ENCODE measurements around the gene TXNDC16. TPM values are rescaled to one million over a fixed set of nuclear protein-coding genes. Genes with fewer than 3 reads are reported as not detected.

Gene TXNDC16
- total RNA-seq, 2 experiments from 2014 or later, result 10.4 to 11.4 TPM

DNA sequence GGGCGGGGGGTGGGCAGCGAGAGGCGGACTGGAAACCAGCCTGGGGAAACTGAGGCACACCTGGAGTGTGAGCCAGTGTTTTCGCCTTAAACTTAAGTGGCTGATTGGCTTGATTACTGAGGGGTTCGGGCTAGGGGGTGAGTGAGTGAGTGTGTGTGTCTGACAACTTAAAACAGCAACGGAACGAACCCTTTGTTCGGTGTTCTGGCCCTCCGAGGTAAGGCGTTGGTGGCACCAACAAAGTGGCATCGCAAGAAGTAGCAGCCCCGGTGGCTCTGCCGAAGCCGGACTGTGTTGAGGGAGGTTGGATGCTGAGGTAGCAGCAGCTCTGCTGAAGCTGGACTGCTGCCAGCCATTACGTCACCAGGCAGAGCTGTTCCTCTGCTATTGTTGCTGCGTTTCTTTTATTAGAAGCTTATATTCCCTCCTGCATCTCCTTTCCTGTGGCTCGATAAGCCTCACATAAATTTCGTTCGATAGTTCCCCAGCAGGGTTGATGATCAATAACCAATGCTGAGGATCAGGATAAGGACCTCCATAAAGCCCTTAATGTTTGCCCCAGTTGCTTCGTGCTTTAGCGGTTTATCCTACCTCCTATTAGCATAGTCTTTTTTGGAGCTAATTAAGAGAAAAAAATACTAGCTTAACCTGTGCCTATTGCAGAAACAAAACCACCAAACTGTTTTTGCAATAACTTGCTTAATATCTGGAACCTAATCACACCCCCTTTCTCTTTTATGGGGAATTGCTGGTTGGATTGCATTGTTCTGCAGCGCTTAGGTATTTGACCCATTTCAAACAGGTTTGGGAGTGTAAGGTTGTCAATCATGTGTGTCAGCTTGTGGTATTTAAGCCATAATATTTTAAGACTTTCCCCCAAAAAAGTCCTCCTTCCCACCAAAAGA is 1.6 kb upstream of the TXNDC16 start:
- ATAC-seq (ENCODE audit: poor library complexity), result no peak
- Mint-ChIP-seq H3K36me3 (ENCODE audit: low read depth) (peaks cover 16% of the 10 kb centered on the region), H3K27me3 (peaks cover 15% of the 10 kb centered on the region), H3K9me3 (no peaks in the 10 kb centered on the region), H3K27ac (peak overlapping the region; percentile 91), H3K4me1 (ENCODE audit: low read depth) (peaks cover 32% of the 10 kb centered on the region), H3K4me3 (peak overlapping the region; percentile 98)
- TF ChIP-seq, protein P1, sequence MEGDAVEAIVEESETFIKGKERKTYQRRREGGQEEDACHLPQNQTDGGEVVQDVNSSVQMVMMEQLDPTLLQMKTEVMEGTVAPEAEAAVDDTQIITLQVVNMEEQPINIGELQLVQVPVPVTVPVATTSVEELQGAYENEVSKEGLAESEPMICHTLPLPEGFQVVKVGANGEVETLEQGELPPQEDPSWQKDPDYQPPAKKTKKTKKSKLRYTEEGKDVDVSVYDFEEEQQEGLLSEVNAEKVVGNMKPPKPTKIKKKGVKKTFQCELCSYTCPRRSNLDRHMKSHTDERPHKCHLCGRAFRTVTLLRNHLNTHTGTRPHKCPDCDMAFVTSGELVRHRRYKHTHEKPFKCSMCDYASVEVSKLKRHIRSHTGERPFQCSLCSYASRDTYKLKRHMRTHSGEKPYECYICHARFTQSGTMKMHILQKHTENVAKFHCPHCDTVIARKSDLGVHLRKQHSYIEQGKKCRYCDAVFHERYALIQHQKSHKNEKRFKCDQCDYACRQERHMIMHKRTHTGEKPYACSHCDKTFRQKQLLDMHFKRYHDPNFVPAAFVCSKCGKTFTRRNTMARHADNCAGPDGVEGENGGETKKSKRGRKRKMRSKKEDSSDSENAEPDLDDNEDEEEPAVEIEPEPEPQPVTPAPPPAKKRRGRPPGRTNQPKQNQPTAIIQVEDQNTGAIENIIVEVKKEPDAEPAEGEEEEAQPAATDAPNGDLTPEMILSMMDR (IDR thresholded peaks at IDR 0.05), result no peak
- ChIA-PET CTCF (interaction anchor here (0.6 kb wide), 1 partner anchor 93 kb away, joined by 3 read pairs; no protein-coding TSS in a partner anchor), POLR2A (interaction anchor here (0.6 to 3.9 kb wide), 9 partner anchors 9 to 599 kb away, joined by 3 to 31 read pairs (median 3); partner anchors contain the start of genes DDHD1, ERO1A and GNPNAT1)
- peak; percentile 76 to 95 (median 84) for DNase-seq
- Histone ChIP-seq H3K4me3 (ENCODE audit: low read length) (peak overlapping the region; percentile 95), H3K27me3 (ENCODE audit: control insufficient read depth in 1 of 2, insufficient read depth in 2 of 2, low read length in 2 of 2) (no peaks in the 10 kb centered on the region), H3K27ac (ENCODE audit: low read depth in 1 of 2, low read length in 2 of 2) (peak overlapping the region in 1 of 2 donors; percentile 43), H3K36me3 (ENCODE audit: insufficient read depth, low read length) (no peaks in the 10 kb centered on the region), H3K9me3 (ENCODE audit: control insufficient read depth in 1 of 2, insufficient read depth in 1 of 2, low read length in 2 of 2) (no peaks in the 10 kb centered on the region), H3K4me1 (ENCODE audit: insufficient read depth, low read length) (peaks cover 32% of the 10 kb centered on the region)
- intact Hi-C loops (cut with DNase I, micrococcal nuclease), result loop anchor here (2.0 to 10.0 kb wide), 10 partner anchors 101 to 601 kb away; partner anchors contain the start of genes DDHD1 (in 2 of the 2), PSMC6 (in 2 of the 2), GNPNAT1 (in 1 of the 2) and RTRAF (in 1 of the 2)

DNA sequence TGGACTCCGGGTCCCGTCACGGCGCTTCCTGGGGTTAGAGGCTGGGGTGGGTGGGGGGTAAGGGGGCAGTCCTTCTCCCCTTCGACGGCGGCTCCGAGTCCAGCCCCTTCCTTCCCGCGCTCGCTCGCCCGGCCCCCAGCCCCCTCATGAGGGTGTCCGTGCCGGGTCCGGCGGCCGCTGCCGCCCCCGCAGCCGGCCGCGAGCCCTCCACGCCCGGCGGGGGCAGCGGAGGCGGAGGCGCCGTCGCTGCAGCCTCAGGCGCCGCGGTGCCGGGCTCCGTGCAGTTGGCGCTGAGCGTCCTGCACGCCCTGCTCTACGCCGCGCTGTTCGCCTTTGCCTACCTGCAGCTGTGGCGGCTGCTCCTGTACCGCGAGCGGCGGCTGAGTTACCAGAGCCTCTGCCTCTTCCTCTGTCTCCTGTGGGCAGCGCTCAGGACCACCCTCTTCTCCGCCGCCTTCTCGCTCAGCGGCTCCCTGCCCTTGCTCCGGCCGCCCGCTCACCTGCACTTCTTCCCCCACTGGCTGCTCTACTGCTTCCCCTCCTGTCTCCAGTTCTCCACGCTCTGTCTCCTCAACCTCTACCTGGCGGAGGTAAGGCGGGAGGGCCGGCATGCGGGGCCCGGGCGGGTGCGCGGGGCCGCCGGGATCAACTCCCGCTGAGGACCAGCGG is 831 bp upstream of the TXNDC16 start:
- intact Hi-C loops (cut with DNase I, micrococcal nuclease), result loop anchor here (2.0 to 10.0 kb wide), 10 partner anchors 102 to 602 kb away; partner anchors contain the start of genes DDHD1 (in 2 of the 2), PSMC6 (in 2 of the 2), GNPNAT1 (in 1 of the 2) and RTRAF (in 1 of the 2)
- ATAC-seq (ENCODE audit: poor library complexity), result peak; percentile 15
- H3K4me3 ChIP-seq (ENCODE audit: low read length), result peak overlapping the region; percentile 95
- ChIA-PET CTCF (no interaction called here), POLR2A (interaction anchor here (0.5 to 3.9 kb wide), 21 partner anchors 10 to 686 kb away, joined by 3 to 31 read pairs (median 4); partner anchors contain the start of genes DDHD1, ERO1A, GNPNAT1 and PSMC6)
- H3K27ac ChIP-seq (ENCODE audit: low read depth in 1 of 2, low read length in 2 of 2), result peak overlapping the region in 1 of 2 donors; percentile 43
- H3K4me1 ChIP-seq (ENCODE audit: insufficient read depth, low read length), result peaks cover 32% of the 10 kb centered on the region
- H3K9me3 ChIP-seq (ENCODE audit: control insufficient read depth in 1 of 2, insufficient read depth in 1 of 2, low read length in 2 of 2), result no peaks in the 10 kb centered on the region
- Mint-ChIP-seq H3K36me3 (ENCODE audit: low read depth) (peaks cover 16% of the 10 kb centered on the region), H3K27ac (peak overlapping the region; percentile 91), H3K4me3 (peak overlapping the region; percentile 98), H3K27me3 (peaks cover 15% of the 10 kb centered on the region), H3K4me1 (ENCODE audit: low read depth) (peaks cover 32% of the 10 kb centered on the region), H3K9me3 (no peaks in the 10 kb centered on the region)
- peak; percentile 6 to 74 (median 37) for DNase-seq
- no peaks in the 10 kb centered on the region for H3K36me3 ChIP-seq (ENCODE audit: insufficient read depth, low read length)
- no peaks in the 10 kb centered on the region for H3K27me3 ChIP-seq (ENCODE audit: control insufficient read depth in 1 of 2, insufficient read depth in 2 of 2, low read length in 2 of 2)
- TF ChIP-seq, protein P1 (IDR thresholded peaks at IDR 0.05), result no peak

DNA sequence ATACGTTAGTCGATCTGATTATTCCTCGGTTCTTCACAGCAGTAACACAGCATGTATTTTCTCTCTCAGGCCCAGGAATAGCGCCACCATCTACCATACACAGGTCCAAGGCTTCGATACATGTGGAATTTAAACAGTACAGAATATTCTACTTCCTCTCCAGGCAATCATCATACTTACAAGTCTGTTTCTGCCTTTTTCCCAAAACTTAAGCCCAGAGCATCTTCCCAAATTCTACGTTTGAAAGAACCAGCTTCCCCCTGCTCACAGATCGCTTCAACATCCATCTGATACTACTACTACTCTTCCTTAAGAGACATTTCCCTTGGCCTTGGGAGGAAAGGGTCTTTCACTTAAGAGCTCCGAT is 626 bp downstream of the TXNDC16 start:
- Mint-ChIP-seq H3K9me3 (no peaks in the 10 kb centered on the region), H3K27ac (peak overlapping the region; percentile 84), H3K4me1 (ENCODE audit: low read depth) (peaks cover 40% of the 10 kb centered on the region), H3K36me3 (ENCODE audit: low read depth) (peaks cover 16% of the 10 kb centered on the region), H3K4me3 (peak overlapping the region; percentile 93), H3K27me3 (peaks cover 11% of the 10 kb centered on the region)
- H3K27me3 ChIP-seq (ENCODE audit: control insufficient read depth in 1 of 2, insufficient read depth in 2 of 2, low read length in 2 of 2), result no peaks in the 10 kb centered on the region
- CTCF ChIA-PET, result interaction anchor here (1.2 to 1.3 kb wide), 2 partner anchors 15 to 252 kb away, joined by 3 read pairs; no protein-coding TSS in a partner anchor
- TF ChIP-seq, protein P1 (IDR thresholded peaks at IDR 0.05), result peak; percentile 25
- H3K9me3 ChIP-seq (ENCODE audit: control insufficient read depth in 1 of 2, insufficient read depth in 1 of 2, low read length in 2 of 2), result no peaks in the 10 kb centered on the region
- intact Hi-C loops (cut with DNase I, micrococcal nuclease), result loop anchor here (1.0 to 10.0 kb wide), 11 partner anchors 103 to 603 kb away; partner anchors contain the start of genes DDHD1 (in 2 of the 2), GNPNAT1 (in 2 of the 2), PSMC6 (in 2 of the 2) and RTRAF (in 1 of the 2)
- H3K36me3 ChIP-seq (ENCODE audit: insufficient read depth, low read length), result peaks cover 8% of the 10 kb centered on the region
- peak overlapping the region; percentile 95 for H3K4me3 ChIP-seq (ENCODE audit: low read length)
- peak overlapping the region; percentile 80 to 88 for H3K27ac ChIP-seq (ENCODE audit: low read depth in 1 of 2, low read length in 2 of 2)
- POLR2A ChIA-PET, result interaction anchor here (0.7 to 3.9 kb wide), 21 partner anchors 9 to 685 kb away, joined by 3 to 31 read pairs (median 5); partner anchors contain the start of genes DDHD1, ERO1A, GNPNAT1 and PSMC6
- ATAC-seq (ENCODE audit: poor library complexity), result no peak
- peaks cover 32% of the 10 kb centered on the region for H3K4me1 ChIP-seq (ENCODE audit: insufficient read depth, low read length)
- peak in 4 of 14 experiments; percentile 14 to 47 (median 34) for DNase-seq

Measured in CD4-positive, alpha-beta T cell (primary cell).